SK-N-SH (cell line): ENCODE measurements around the gene SERTAD2. TPM values are rescaled to one million over a fixed set of nuclear protein-coding genes. Genes with fewer than 3 reads are reported as not detected.
A peak's percentile ranks its signal among the peaks of the same experiment; 100 is the strongest.

Source experiments
- CTCF ChIA-PET: fragments of 300-600, 350-600 bp; formaldehyde crosslinking; extraction: SDS; loops from one replicate; lab custom pipeline; 2021; lab: Yijun Ruan, JAX
- POLR2A ChIA-PET: fragments of 350-600 bp; sonication (Branson Sonifier 250); formaldehyde crosslinking; extraction: SDS; loops from one replicate; lab custom pipeline; 2020; ENCODE audit warnings: antibody characterized with exemption, inconsistent platforms; lab: Yijun Ruan, JAX
- DNase-seq: peaks from one replicate; pipeline ENCODE4 v3.0.0; 2012
- H2AFZ ChIP-seq: fragments of 200-600 bp; sonication (generic); 2 replicates; pipeline ENCODE4 v1.8.1; 2016; ENCODE audit warnings: antibody characterized with exemption, mild to moderate bottlenecking, low read depth
- H3F3A ChIP-seq: fragments of 200-600 bp; sonication (generic); replicated peaks from 2 replicates; pipeline ENCODE3; 2016; ENCODE audit warnings: antibody characterized with exemption, mild to moderate bottlenecking; ENCODE audit not compliant: insufficient read depth
- H3K27ac ChIP-seq, 2 experiments: fragments of 200-500 bp in 1 of 2; fragments of 200-600 bp in 1 of 2; sonication (Bioruptor generic) in 1 of 2; sonication (generic), shearing (Covaris generic) in 1 of 2; 2 replicates each; pipeline versions ENCODE4 v1.5.1 to v1.6.1; 2014 to 2016; ENCODE audit warnings: low read depth in 2 of 2, inconsistent platforms in 1 of 2, low read length in 1 of 2, mild to moderate bottlenecking in 1 of 2, mixed read lengths in 1 of 2
- H3K27me3 ChIP-seq: fragments of 200-600 bp; sonication (generic), shearing (Covaris generic); 2 replicates; pipeline ENCODE4 v1.6.1; 2016; ENCODE audit warnings: mixed run types; ENCODE audit not compliant: insufficient read depth
- H3K36me3 ChIP-seq, 2 experiments: fragments of 200-500 bp in 1 of 2; fragments of 200-600 bp in 1 of 2; sonication (Bioruptor generic) in 1 of 2; sonication (generic) in 1 of 2; replicated peaks in 1 of 2; 2 replicates each; pipeline versions ENCODE3 to v1.5.1; 2014 to 2016; ENCODE audit warnings: low read length in 1 of 2, mild to moderate bottlenecking in 1 of 2; ENCODE audit not compliant: insufficient read depth in 2 of 2, control insufficient read depth in 1 of 2
- H3K4me1 ChIP-seq, 2 experiments: fragments of 200-500 bp in 1 of 2; fragments of 200-600 bp in 1 of 2; sonication (Bioruptor generic) in 1 of 2; sonication (generic), shearing (Covaris generic) in 1 of 2; 2 replicates each; pipeline versions ENCODE4 v1.5.1 to v1.6.1; 2014 to 2016; ENCODE audit warnings: low read depth in 1 of 2, low read length in 1 of 2, mixed run types in 1 of 2; ENCODE audit not compliant: insufficient read depth in 2 of 2, control insufficient read depth in 1 of 2
- H3K4me2 ChIP-seq: fragments of 200-600 bp; sonication (generic), shearing (Covaris generic); 2 replicates; pipeline ENCODE4 v1.6.1; 2017; ENCODE audit warnings: mixed run types
- H3K4me3 ChIP-seq, 2 experiments: fragments of 200-500 bp in 1 of 2; fragments of 200-600 bp in 1 of 2; sonication (Bioruptor generic) in 1 of 2; sonication (generic), shearing (Covaris generic) in 1 of 2; 2 replicates each; pipeline versions ENCODE4 v1.5.1 to v1.8.1; 2014 to 2016; ENCODE audit warnings: low read depth in 2 of 2, inconsistent platforms in 1 of 2, low read length in 1 of 2, mild to moderate bottlenecking in 1 of 2, mixed read lengths in 1 of 2, moderate library complexity in 1 of 2
- H3K79me2 ChIP-seq: fragments of 200-600 bp; sonication (generic); 2 replicates; pipeline ENCODE4 v1.8.1; 2017; ENCODE audit warnings: mild to moderate bottlenecking; ENCODE audit not compliant: insufficient read depth
- H3K9ac ChIP-seq: fragments of 200-600 bp; sonication (generic); 2 replicates; pipeline ENCODE4 v1.6.1; 2017; ENCODE audit warnings: mixed run types
- H3K9me2 ChIP-seq: fragments of 200-600 bp; sonication (generic); 2 replicates; pipeline ENCODE4 v1.6.1; 2017; ENCODE audit warnings: mixed run types
- H3K9me3 ChIP-seq: fragments of 200-600 bp; sonication (generic); 2 replicates; pipeline ENCODE4 v1.6.1; 2017; ENCODE audit warnings: mixed run types, mild to moderate bottlenecking, moderate library complexity
- H4K20me1 ChIP-seq: fragments of 200-600 bp; sonication (generic); 2 replicates; pipeline ENCODE4 v1.6.1; 2017; ENCODE audit warnings: mild to moderate bottlenecking, mixed run types; ENCODE audit not compliant: insufficient read depth
- CHD2 ChIP-seq: fragments of 150-350 bp; IDR thresholded peaks from 2 replicates; pipeline ENCODE4 v1.6.1; 2018; ENCODE audit warnings: low read length; ENCODE audit not compliant: partially characterized antibody
- CTCF ChIP-seq: fragments of 200-600 bp; sonication (generic); IDR thresholded peaks from 2 replicates; pipeline ENCODE4 v1.6.1; 2017; ENCODE audit warnings: antibody characterized with exemption, mild to moderate bottlenecking, moderate library complexity
- ELF1 ChIP-seq: IDR thresholded peaks from 2 replicates; pipeline ENCODE4 v1.4.0; 2012
- EZH2phosphoT487 ChIP-seq: fragments of 200-600 bp; sonication (generic); IDR thresholded peaks from 2 replicates; pipeline ENCODE4 v1.6.1; 2017; ENCODE audit warnings: low read depth, mixed run types, mild to moderate bottlenecking, antibody characterized with exemption, moderate library complexity, borderline replicate concordance
- FOXJ3 ChIP-seq: sonication (generic); formaldehyde crosslinking; IDR thresholded peaks from 2 replicates; pipeline ENCODE4 v1.5.1; 2020; ENCODE audit warnings: mild to moderate bottlenecking, missing genetic modification reagents
- FOXM1 ChIP-seq: IDR thresholded peaks from 2 replicates; pipeline ENCODE4 v1.4.0; 2012; ENCODE audit warnings: low read depth, mild to moderate bottlenecking
- GATA2 ChIP-seq: sonication (generic); formaldehyde crosslinking; IDR thresholded peaks from 2 replicates; pipeline ENCODE4 v1.5.0; 2020; ENCODE audit warnings: mild to moderate bottlenecking, missing genetic modification reagents
- IRF3 ChIP-seq: fragments of 150-350 bp; IDR thresholded peaks from 2 replicates; pipeline ENCODE4 v1.6.1; 2016; ENCODE audit warnings: mild to moderate bottlenecking, low read depth, low read length
- MEF2A ChIP-seq: IDR thresholded peaks from 2 replicates; pipeline ENCODE4 v1.4.0; 2012; ENCODE audit warnings: low read depth, borderline replicate concordance
- MXI1 ChIP-seq: IDR thresholded peaks from 2 replicates; pipeline ENCODE4 v1.6.1; 2012; ENCODE audit warnings: mild to moderate bottlenecking, low read depth, low read length, improper control_type of control experiment
- NRF1 ChIP-seq: IDR thresholded peaks from 2 replicates; pipeline ENCODE4 v1.6.1; 2012; ENCODE audit warnings: low read depth, mild to moderate bottlenecking, low read length
- PBX3 ChIP-seq: IDR thresholded peaks from 2 replicates; pipeline ENCODE4; 2012
- RAD21 ChIP-seq: IDR thresholded peaks from 2 replicates; pipeline ENCODE4 v1.6.1; 2012; ENCODE audit warnings: mild to moderate bottlenecking, low read length
- RFX5 ChIP-seq: IDR thresholded peaks from 2 replicates; pipeline ENCODE4 v1.6.1; 2012; ENCODE audit warnings: mild to moderate bottlenecking, improper control_type of control experiment, low read length
- RXRA ChIP-seq: IDR thresholded peaks from 2 replicates; pipeline ENCODE4 v1.4.0; 2012; ENCODE audit warnings: low read depth, mild to moderate bottlenecking, borderline replicate concordance
- SMC3 ChIP-seq: IDR thresholded peaks from 2 replicates; pipeline ENCODE4 v1.6.1; 2012; ENCODE audit warnings: low read depth, low read length, improper control_type of control experiment
- TCF12 ChIP-seq: IDR thresholded peaks from 2 replicates; pipeline ENCODE4 v1.4.0; 2012
- USF1 ChIP-seq: IDR thresholded peaks from 2 replicates; pipeline ENCODE4 v1.4.0; 2012; ENCODE audit warnings: low read depth, borderline replicate concordance
- WGBS: methylation state at CpG from one replicate; pipeline ENCODE4 v1.1.6; 2017; ENCODE audit warnings: low lambda C conversion rate; 5-methylcytosine and 5-hydroxymethylcytosine counted together
- polyA plus RNA-seq, 3 experiments: library from polyadenylated mRNA; depleted of rRNA; stranded (reverse); fragments of >200 nt; gene quantifications; 2 replicates each; pipeline ENCODE4 v1.2.3, GENCODE V29; 2012

The SERTAD2 gene
- polyA plus RNA-seq, 1 of the 3 experiments (the other 2 are of a cell fraction), result 9.1 TPM

- DNase-seq, result peak; percentile 63
- Histone ChIP-seq H3F3A (no peaks in the 10 kb centered on the region), H3K4me2 (no peak overlapping the region), H4K20me1 (no peaks in the 10 kb centered on the region), H2AFZ (no peak overlapping the region), H3K9ac (no peak overlapping the region), H3K36me3 (no peaks in the 10 kb centered on the region), H3K9me2 (no peaks in the 10 kb centered on the region), H3K4me3 (no peak overlapping the region), H3K27ac (no peak overlapping the region), H3K79me2 (no peaks in the 10 kb centered on the region), H3K27me3 (no peaks in the 10 kb centered on the region; the same call in 1 of the 2 replicates), H3K9me3 (no peaks in the 10 kb centered on the region), H3K4me1 (no peaks in the 10 kb centered on the region; a peak in 1 of 4 replicates)
- no peak for TF ChIP-seq MXI1
- TF ChIP-seq ELF1, result no peak
- TF ChIP-seq GATA2, result no peak
- TF ChIP-seq TCF12, result no peak
- no peak for TF ChIP-seq IRF3
- no peak for TF ChIP-seq PBX3
- no peak for TF ChIP-seq EZH2phosphoT487
- TF ChIP-seq CHD2, result no peak
- TF ChIP-seq MEF2A, result no peak
- TF ChIP-seq USF1, result no peak
- TF ChIP-seq RXRA, result no peak
- TF ChIP-seq FOXJ3, result no peak
- no peak for TF ChIP-seq RFX5
- no peak for TF ChIP-seq SMC3
- TF ChIP-seq RAD21, result no peak
- ChIA-PET POLR2A (no interaction called here), CTCF (interaction anchor here (0.9 to 3.7 kb wide), 5 partner anchors 9 to 37 kb away, joined by 3 to 20 read pairs (median 3); no protein-coding TSS in a partner anchor)
- WGBS, result 81% methylated on average over 19 of the region's 74 CpGs
These were observed 44.3 kb downstream of the SERTAD2 start for GRCh38 chr2:64609227-64609941.

- CTCF ChIA-PET, result interaction anchor here (0.9 to 3.7 kb wide), 5 partner anchors 10 to 37 kb away, joined by 3 to 20 read pairs (median 3); no protein-coding TSS in a partner anchor
- POLR2A ChIA-PET, result no interaction called here
- no peak overlapping the region for H3K4me2 ChIP-seq
These were observed 44.9 kb downstream of the SERTAD2 start for GRCh38 chr2:64608867-64609226.

More at GRCh38 chr2:64608867-64609226, 44.9 kb downstream of the SERTAD2 start:
- H3K4me1 ChIP-seq, result no peaks in the 10 kb centered on the region; a peak in 1 of 4 replicates
- no peak overlapping the region for H3K4me3 ChIP-seq
- no peaks in the 10 kb centered on the region for H3K9me2 ChIP-seq
- no peak overlapping the region for H2AFZ ChIP-seq
- no peaks in the 10 kb centered on the region; the same call in 1 of the 2 replicates for H3K27me3 ChIP-seq
- TF ChIP-seq PBX3 (no peak), GATA2 (no peak), FOXM1 (no peak), CTCF (no peak), NRF1 (no peak)
- DNase-seq, result no peak
- H3F3A ChIP-seq, result no peaks in the 10 kb centered on the region
- no peaks in the 10 kb centered on the region for H3K36me3 ChIP-seq
- no peak overlapping the region for H3K9ac ChIP-seq
- no peaks in the 10 kb centered on the region for H4K20me1 ChIP-seq
- WGBS, result 81% methylated on average over 5 of the region's 20 CpGs
- H3K27ac ChIP-seq, result no peak overlapping the region
- no peaks in the 10 kb centered on the region for H3K79me2 ChIP-seq
- no peaks in the 10 kb centered on the region for H3K9me3 ChIP-seq
